Measurements from ENCODE around the gene MICB. TPM values are rescaled to one million over a fixed set of nuclear protein-coding genes. Genes with fewer than 3 reads are reported as not detected.
"Not testable (repeated sequence)": the region's sequence is repeated elsewhere in the genome, so short reads cannot be mapped to it uniquely, and the experiment has no call there.

MICB gene
- total and polyA plus RNA-seq, 4 donors, result 1.8 to 6.2 (median 4.1) TPM

DNA sequence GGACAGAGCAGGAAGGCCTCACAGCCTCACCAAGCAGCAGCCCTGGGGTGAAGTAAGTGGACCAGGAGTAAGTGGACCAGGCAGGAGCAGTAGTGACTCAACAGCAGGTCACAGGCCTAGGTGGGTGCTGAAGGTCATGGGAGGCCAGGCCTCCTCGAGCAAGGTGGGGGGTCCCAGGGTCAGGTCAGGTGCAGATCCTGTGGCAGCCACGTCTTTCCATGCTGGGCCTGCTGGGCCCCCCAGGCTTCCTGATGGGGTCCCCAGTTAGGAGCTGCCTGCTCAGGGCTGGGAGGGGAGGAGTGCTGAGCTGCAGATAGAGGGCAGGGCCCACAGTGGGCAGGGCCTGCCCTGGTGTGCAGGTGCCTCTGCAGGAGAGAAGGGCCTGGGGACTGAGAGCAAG lies 11.1 kb downstream of the MICB start:
- 0 to 47% methylated on average over 1 to 2 of the region's 2 CpGs for WGBS, 2 donors
- not testable (repeated sequence) for H3K27me3 ChIP-seq (ENCODE audit: control insufficient read depth in 1 of 2, insufficient read depth in 2 of 2, low read length in 1 of 2); H3K27ac ChIP-seq (ENCODE audit: low read depth in 1 of 2, low read length in 2 of 2)

DNA sequence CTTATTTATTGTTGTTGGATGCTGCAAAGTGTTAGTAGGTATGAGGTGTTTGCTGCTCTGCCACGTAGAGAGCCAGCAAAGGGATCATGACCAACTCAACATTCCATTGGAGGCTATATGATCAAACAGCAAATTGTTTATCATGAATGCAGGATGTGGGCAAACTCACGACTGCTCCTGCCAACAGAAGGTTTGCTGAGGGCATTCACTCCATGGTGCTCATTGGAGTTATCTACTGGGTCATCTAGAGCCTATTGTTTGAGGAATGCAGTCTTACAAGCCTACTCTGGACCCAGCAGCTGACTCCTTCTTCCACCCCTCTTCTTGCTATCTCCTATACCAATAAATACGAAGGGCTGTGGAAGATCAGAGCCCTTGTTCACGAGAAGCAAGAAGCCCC lies 12.1 kb downstream of the MICB start:
- H3K36me3 ChIP-seq (ENCODE audit: control insufficient read depth in 1 of 2, insufficient read depth in 2 of 2, low read length in 1 of 2), result peaks cover 0 to 10% of the 10 kb centered on the region in 2 donors
- DNase-seq, result no peak
- H3K27me3 ChIP-seq (ENCODE audit: control insufficient read depth in 1 of 2, insufficient read depth in 2 of 2, low read length in 1 of 2), result no peaks in the 10 kb centered on the region
- WGBS, 2 donors, result 79 to 81% methylated on average over 4 of the region's 4 CpGs
- intact Hi-C loops (cut with DNase I), result no loop called here
- no peak for ATAC-seq (ENCODE audit: low FRiP score)
- no peak overlapping the region for H3K27ac ChIP-seq (ENCODE audit: low read depth in 1 of 2, low read length in 2 of 2)
- no peak overlapping the region for H3K4me3 ChIP-seq (ENCODE audit: low read length in 2 of 2)
- no peaks in the 10 kb centered on the region for H3K4me1 ChIP-seq (ENCODE audit: control insufficient read depth in 1 of 2, insufficient read depth in 2 of 2, low read length in 2 of 2)
- H3K9me3 ChIP-seq (ENCODE audit: control insufficient read depth, low read length), result no peaks in the 10 kb centered on the region

More for the DNA sequence above, 11.1 kb downstream of the MICB start:
- DNase-seq; intact Hi-C loops (cut with DNase I); H3K36me3 ChIP-seq (ENCODE audit: control insufficient read depth in 1 of 2, insufficient read depth in 2 of 2, low read length in 1 of 2); H3K4me1 ChIP-seq (ENCODE audit: control insufficient read depth in 1 of 2, insufficient read depth in 2 of 2, low read length in 2 of 2); ATAC-seq (ENCODE audit: low FRiP score); H3K4me3 ChIP-seq (ENCODE audit: low read length in 2 of 2); H3K9me3 ChIP-seq (ENCODE audit: control insufficient read depth, low read length): not testable (repeated sequence)

DNA sequence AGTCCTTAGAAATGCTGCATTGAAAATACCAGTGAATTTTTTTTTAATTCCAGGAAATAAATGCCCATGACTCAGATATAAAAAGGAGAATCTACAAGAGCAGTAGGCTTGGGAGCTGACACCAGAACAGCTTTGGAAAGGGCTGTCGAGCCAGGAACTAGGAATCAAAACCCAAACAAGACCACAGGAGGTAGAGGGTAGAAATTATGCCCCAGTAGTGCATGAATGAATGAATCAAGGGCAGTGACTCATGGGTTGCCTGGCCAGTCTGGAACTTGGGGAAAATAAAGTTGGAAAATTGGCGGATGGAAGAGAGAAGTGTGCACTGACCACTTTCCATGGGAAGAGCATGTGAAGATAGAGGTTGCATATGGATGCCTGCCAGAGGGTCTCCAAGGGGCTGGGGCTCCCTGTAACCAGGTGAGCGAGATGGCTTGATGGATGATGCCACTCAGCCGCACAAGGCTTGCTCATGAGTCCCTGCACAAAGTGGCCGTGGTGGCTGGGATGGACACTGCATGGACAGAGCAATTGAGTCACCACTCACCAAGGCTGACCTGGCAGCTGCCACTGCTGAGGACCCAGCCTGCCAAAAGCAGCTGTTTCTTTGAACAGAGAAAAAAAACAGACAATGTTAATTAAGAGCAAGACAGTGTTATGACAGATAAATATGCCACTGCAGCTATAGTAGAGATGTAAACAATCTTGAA lies 15.7 kb downstream of the MICB start:
- Histone ChIP-seq H3K9me3 (ENCODE audit: control insufficient read depth, low read length) (no peaks in the 10 kb centered on the region), H3K4me3 (ENCODE audit: low read length in 2 of 2) (no peak overlapping the region), H3K36me3 (ENCODE audit: control insufficient read depth in 1 of 2, insufficient read depth in 2 of 2, low read length in 1 of 2) (peaks cover 0 to 3% of the 10 kb centered on the region in 2 donors), H3K4me1 (ENCODE audit: control insufficient read depth in 1 of 2, insufficient read depth in 2 of 2, low read length in 2 of 2) (no peaks in the 10 kb centered on the region), H3K27me3 (ENCODE audit: control insufficient read depth in 1 of 2, insufficient read depth in 2 of 2, low read length in 1 of 2) (no peaks in the 10 kb centered on the region), H3K27ac (ENCODE audit: low read depth in 1 of 2, low read length in 2 of 2) (no peak overlapping the region)
- WGBS, 2 donors, result 61 to 64% methylated on average over 5 of the region's 5 CpGs
- intact Hi-C loops (cut with DNase I), result no loop called here
- ATAC-seq (ENCODE audit: low FRiP score) (no peak), DNase-seq (no peak)

DNA sequence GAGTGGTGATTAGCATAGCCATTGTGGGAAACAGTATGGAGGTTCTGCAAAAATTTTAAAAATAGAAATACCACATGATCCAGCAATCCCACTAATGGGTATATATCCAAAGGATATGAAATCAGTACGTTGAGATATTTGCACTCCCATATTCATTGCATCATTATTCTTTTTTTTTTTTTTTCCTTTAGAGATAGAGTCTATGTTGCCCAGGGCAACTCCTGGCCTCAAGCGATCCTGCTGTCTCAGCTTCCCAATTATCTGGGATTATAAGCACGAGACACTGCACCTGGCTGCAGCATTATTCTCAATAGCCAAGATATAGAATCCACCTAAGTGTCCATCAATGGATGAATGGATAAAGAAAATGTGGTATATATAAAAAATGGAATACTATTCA lies 23.9 kb downstream of the MICB start:
- intact Hi-C loops (cut with DNase I), result no loop called here
- no peaks in the 10 kb centered on the region for H3K4me1 ChIP-seq (ENCODE audit: control insufficient read depth in 1 of 2, insufficient read depth in 2 of 2, low read length in 2 of 2)
- no peak for ATAC-seq (ENCODE audit: low FRiP score)
- no peak for DNase-seq
- H3K27ac ChIP-seq (ENCODE audit: low read depth in 1 of 2, low read length in 2 of 2), result no peak overlapping the region
- H3K4me3 ChIP-seq (ENCODE audit: low read length in 2 of 2), result no peak overlapping the region
- H3K36me3 ChIP-seq (ENCODE audit: control insufficient read depth in 1 of 2, insufficient read depth in 2 of 2, low read length in 1 of 2), result no peaks in the 10 kb centered on the region
- WGBS, 2 donors, result 79 to 82% methylated on average over 3 of the region's 3 CpGs
- H3K9me3 ChIP-seq (ENCODE audit: control insufficient read depth, low read length), result no peaks in the 10 kb centered on the region
- H3K27me3 ChIP-seq (ENCODE audit: control insufficient read depth in 1 of 2, insufficient read depth in 2 of 2, low read length in 1 of 2), result no peaks in the 10 kb centered on the region

DNA sequence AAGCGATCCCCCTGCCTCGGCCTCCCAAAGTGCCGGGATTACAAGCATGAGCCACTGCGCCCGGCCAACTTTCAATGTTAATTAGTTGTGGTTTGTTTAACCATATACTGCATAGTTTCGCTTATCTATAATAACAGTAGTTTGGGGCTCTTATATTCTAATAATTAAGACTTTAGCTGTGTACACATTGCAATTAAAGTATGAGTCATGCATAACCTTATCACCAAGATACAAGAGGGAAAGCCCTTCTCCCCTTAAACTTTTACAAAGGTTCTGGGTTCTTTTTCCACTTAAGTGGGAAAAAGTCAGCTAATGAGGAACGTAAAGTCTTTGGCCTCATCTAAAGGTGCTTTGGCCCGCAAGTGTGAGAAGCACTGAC lies 27.6 kb downstream of the MICB start:
- Histone ChIP-seq H3K4me1 (ENCODE audit: control insufficient read depth in 1 of 2, insufficient read depth in 2 of 2, low read length in 2 of 2) (no peaks in the 10 kb centered on the region), H3K9me3 (ENCODE audit: control insufficient read depth, low read length) (no peaks in the 10 kb centered on the region), H3K27me3 (ENCODE audit: control insufficient read depth in 1 of 2, insufficient read depth in 2 of 2, low read length in 1 of 2) (no peaks in the 10 kb centered on the region), H3K4me3 (ENCODE audit: low read length in 2 of 2) (no peak overlapping the region), H3K36me3 (ENCODE audit: control insufficient read depth in 1 of 2, insufficient read depth in 2 of 2, low read length in 1 of 2) (peaks cover 0 to under 1% of the 10 kb centered on the region in 2 donors), H3K27ac (ENCODE audit: low read depth in 1 of 2, low read length in 2 of 2) (no peak overlapping the region)
- ATAC-seq (ENCODE audit: low FRiP score) (no peak), DNase-seq (no peak)
- intact Hi-C loops (cut with DNase I), result no loop called here
- 70 to 75% methylated on average over 8 of the region's 8 CpGs for WGBS, 2 donors

DNA sequence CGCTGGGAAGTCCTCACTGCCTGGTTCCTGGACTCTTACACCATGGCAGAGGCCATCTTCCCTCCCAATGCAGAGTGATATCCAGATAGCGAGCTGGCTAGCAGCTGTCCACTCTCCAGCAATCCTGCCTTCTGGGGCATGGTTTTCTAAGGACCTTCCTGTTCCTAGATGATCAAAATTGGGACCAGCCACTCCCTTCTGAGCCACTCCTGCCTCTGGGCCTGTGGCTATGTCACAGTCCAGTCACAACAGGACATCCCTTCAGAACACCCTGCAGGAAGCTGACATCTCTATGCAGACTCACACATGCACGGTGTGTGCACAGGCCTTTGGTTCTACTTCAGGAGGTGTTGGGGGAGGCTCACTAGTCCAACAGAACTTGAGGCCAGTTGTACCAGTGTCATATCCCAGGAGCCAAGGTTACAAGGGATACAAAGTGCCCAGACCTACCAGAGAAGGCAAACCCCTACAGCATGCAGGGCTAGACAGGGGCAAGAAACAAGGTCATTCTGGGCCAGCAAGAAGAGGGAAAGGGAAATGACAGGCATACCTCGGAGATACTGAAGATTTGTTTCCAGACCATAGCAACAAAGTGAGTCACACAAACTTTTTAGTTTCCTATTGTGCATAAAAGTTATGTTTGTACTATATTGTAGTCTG lies 28.1 kb downstream of the MICB start:
- H3K9me3 ChIP-seq (ENCODE audit: control insufficient read depth, low read length), result no peaks in the 10 kb centered on the region
- H3K27me3 ChIP-seq (ENCODE audit: control insufficient read depth in 1 of 2, insufficient read depth in 2 of 2, low read length in 1 of 2), result no peaks in the 10 kb centered on the region
- H3K36me3 ChIP-seq (ENCODE audit: control insufficient read depth in 1 of 2, insufficient read depth in 2 of 2, low read length in 1 of 2), result peaks cover 2 to 5% of the 10 kb centered on the region in 2 donors
- ATAC-seq (ENCODE audit: low FRiP score) (no peak), DNase-seq (no peak)
- no peak overlapping the region for H3K4me3 ChIP-seq (ENCODE audit: low read length in 2 of 2)
- intact Hi-C loops (cut with DNase I), result no loop called here
- 62 to 64% methylated on average over 4 of the region's 4 CpGs for WGBS, 2 donors
- H3K27ac ChIP-seq (ENCODE audit: low read depth in 1 of 2, low read length in 2 of 2), result no peak overlapping the region
- H3K4me1 ChIP-seq (ENCODE audit: control insufficient read depth in 1 of 2, insufficient read depth in 2 of 2, low read length in 2 of 2), result no peaks in the 10 kb centered on the region

DNA sequence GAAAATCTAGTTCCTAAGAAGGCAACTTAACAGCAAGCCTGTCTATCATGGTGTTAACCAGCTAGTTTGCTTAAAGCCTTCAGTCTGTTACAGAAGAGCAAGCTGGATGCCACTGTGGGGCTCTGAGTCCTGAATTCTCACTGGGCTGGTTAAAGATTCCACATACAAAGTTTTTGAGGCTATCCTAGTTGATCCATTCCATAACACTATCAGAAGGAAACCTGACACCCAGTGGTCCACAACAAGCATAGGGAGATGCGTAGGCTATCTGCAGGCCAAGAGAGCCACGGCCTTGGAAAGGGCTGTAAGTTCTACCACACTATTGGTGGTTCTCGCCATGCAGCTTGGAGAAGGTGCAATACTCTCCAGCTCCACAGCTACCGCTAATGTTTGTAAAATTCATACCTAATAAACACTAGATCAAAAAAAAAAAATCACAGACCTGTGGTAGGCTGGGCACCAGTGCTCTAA lies 30.4 kb downstream of the MICB start:
- H3K9me3 ChIP-seq (ENCODE audit: control insufficient read depth, low read length), result no peaks in the 10 kb centered on the region
- no peaks in the 10 kb centered on the region for H3K27me3 ChIP-seq (ENCODE audit: control insufficient read depth in 1 of 2, insufficient read depth in 2 of 2, low read length in 1 of 2)
- no peak overlapping the region for H3K4me3 ChIP-seq (ENCODE audit: low read length in 2 of 2)
- no peaks in the 10 kb centered on the region for H3K4me1 ChIP-seq (ENCODE audit: control insufficient read depth in 1 of 2, insufficient read depth in 2 of 2, low read length in 2 of 2)
- no peak for DNase-seq
- 81 to 82% methylated on average over 4 of the region's 4 CpGs for WGBS, 2 donors
- ATAC-seq (ENCODE audit: low FRiP score), result no peak
- H3K27ac ChIP-seq (ENCODE audit: low read depth in 1 of 2, low read length in 2 of 2), result no peak overlapping the region
- intact Hi-C loops (cut with DNase I), result no loop called here
- peaks cover 2 to 7% of the 10 kb centered on the region in 2 donors for H3K36me3 ChIP-seq (ENCODE audit: control insufficient read depth in 1 of 2, insufficient read depth in 2 of 2, low read length in 1 of 2)

DNA sequence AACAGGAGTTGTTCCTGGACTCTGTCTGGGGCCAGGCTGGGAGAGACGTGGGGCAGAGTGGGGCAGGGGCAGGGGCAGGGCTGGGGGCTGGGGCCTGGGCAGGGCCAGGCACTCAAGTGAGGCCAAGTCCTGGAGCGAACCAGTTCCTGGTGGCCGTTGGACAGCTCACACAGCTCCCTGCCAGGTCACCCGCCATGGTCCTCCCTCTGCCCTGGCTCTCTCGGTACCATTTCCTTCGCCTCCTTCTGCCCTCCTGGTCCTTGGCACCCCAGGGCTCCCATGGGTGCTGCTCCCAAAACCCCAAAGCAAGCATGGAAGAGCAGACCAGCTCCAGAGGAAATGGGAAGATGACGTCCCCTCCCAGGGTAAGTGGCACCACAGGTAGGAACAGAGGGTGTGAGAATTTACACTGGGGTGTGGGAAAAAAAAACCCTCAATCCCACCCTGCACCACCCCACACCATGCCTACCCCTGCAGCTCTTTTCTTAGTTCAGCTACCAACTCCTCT lies 30.9 kb downstream of the MICB start, which contains the start of gene MCCD1:
Gene MCCD1, plus strand, starts transcription at position 142 of the 508 bp plus-strand sequence. Its CDS starts 53 bp downstream, at position 195.
- intact Hi-C loops (cut with DNase I), result no loop called here
- DNase-seq, result no peak
- no peak within 1 kb of the TSS for H3K4me3 ChIP-seq (ENCODE audit: low read length in 2 of 2)
- no peaks in the 10 kb centered on the region for H3K4me1 ChIP-seq (ENCODE audit: control insufficient read depth in 1 of 2, insufficient read depth in 2 of 2, low read length in 2 of 2)
- no peak within 1 kb of the TSS for H3K27ac ChIP-seq (ENCODE audit: low read depth in 1 of 2, low read length in 2 of 2)
- 47 to 64% methylated on average over 5 to 7 of the region's 7 CpGs for WGBS, 2 donors
- H3K9me3 ChIP-seq (ENCODE audit: control insufficient read depth, low read length), result no peaks in the 10 kb centered on the region
- no peak for ATAC-seq (ENCODE audit: low FRiP score)
- peaks cover 2 to 7% of the 10 kb centered on the region in 2 donors for H3K36me3 ChIP-seq (ENCODE audit: control insufficient read depth in 1 of 2, insufficient read depth in 2 of 2, low read length in 1 of 2)
- H3K27me3 ChIP-seq (ENCODE audit: control insufficient read depth in 1 of 2, insufficient read depth in 2 of 2, low read length in 1 of 2), result no peaks in the 10 kb centered on the region
